ENCODE measurements around the gene MRPL20.
A peak's percentile ranks its signal among the peaks of the same experiment; 100 is the strongest.
"Not testable (repeated sequence)": the region's sequence is repeated elsewhere in the genome, so short reads cannot be mapped to it uniquely, and the experiment has no call there.

Gene MRPL20

DNA sequence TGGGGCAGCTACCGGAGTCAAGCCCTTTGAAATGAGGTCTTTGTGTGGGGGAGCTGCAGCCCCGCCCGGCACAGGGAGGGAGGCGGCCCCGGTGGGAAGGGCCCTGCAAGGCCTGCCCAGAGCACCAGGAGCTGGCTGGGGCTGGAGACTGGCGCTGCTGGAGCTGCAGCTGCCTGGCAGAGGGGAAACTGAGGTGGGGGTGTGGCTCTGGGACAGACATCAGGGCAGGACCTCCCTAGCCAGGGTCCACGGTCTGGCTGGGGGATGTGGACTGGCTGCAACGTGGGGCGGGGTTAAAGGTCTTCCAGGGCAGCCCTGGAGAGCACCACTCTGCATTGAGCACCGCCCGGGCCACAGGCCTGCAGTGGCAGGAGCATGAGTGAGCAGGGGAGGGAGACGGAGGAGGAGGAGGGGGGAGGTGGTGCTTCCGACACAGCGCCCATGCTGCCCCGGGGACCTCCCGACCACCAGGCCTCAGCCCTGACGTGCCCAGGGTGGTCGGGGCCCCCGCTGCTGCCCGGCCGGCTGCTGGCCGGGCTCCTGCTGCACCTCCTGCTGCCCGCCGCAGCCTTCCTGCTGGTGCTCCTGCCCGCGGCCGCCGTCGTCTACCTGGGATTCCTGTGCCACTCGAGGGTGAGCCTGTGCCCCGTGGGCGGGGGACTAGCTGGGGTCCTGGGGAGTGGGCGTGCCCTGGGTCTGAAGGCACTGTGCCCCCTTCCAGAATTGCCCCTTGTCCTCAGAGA, 18.8 kb upstream of the MRPL20 start:
- no peak for DNase-seq

DNA sequence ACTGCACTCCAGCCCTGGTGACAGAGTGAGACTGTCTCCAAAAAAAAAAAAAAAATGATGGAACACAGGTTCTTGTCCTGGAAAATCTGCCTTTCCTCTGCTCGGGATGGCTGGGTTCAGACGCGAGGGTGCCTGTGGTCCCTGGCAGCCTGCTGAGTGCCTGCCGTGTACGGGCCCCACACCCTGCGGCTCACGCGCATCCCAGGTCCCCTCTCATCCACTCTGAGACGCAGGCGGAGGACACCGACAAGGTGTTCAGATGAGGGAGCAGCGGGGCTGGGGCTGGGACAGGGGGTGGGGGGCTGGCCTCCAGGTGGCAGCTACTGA, 18.3 kb upstream of the MRPL20 start:
- DNase-seq, result no peak

DNA sequence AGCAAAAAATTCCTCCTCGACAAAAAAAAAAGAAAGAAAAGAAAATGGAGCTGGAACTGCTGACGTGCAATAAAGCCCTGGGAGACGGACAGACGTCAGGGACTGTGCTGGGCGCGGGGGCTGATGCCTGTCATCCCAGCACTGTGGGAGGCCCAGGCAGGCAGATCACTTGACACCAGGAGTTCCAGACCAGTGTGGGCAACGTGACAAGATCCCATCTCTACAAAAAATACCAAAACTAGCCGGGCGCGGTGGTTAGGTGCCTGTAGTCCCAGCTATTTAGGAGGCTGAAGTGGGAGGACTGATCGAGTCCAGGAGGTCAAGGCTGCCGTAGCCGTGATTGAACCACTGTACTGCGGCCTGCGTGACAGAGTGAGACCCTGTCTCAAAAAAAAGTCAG, 17.6 kb upstream of the MRPL20 start:
- DNase-seq, result no peak

DNA sequence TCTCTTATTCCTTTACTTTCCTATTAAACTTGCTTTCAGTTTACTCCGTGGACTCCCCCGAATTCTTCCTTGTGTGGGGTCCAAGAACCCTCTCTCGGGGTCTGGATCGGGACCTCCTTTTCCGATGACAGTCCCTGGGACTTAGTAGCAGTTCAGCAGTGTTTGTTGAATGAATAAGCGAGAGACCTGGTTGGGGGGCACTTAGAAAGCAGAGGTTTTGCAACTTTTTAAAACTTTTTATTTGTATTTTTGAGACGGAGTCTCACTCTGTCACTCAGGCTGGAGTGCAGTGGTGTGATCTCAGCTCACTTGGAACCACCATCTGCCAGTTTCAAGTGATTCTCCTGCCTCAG, 16.1 kb upstream of the MRPL20 start:
- DNase-seq, result no peak

DNA sequence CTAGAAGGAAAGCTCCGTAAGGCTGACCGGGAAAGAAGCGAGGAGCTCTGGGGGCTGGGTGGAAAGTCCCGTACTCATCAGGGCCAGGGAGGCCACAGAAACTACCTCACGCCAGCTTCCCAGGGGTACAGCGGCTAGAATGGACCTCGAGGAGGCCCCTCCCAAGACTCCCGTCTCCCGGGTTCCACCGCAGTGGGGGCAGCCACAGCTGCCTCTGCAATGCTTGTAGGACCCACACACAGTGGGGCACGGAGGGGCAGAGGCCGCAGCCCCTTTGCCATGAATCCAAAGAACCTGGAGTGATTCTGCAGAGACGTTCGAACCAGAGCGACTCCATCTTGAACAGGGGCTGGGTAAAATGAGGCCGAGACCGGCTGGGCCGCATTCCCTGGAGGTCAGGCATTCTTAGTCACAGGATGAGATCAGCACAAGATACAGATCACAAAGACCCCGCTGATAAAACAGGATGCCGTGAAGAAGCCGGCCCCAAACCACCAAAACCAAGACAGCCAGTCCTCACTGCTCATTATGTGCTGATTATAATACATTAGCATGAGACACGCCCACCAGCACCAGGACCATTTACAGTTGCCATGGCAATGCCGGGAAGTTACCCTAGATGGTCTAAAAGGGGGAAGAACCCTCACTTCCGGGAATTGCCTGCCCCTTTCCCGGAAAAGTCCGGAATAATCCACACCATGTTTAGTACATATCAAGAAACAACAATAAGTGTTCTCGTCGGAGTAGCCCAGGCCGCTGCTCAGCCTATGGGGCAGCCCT, 15.6 kb upstream of the MRPL20 start:
- no peak for DNase-seq

DNA sequence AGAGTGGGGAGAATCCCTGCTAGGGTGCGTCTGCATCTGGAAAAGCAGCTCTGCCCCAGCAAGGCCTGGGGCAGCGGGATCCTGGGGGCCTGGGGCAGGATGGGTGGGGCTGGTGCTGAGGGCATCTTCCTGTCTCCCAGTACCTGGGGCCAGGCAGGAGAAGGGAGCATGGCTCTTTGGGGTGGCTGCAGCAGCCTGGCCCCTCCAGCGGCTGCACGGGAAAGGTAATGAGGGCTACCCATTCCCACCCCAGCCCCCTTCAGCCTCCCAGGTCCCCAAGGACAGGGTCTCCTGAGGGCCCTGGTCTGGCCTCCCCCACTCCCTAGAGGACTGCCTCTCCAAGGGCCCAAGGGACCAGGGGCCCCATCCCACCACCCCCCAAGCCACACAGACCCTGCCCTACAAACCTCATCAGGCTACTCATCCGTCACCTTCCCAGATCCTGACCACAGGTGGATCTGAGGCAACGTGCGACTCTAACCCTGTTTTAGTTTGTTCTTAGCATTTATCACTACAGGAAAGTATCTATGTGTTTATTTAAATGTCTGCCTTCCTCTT, 14.9 kb upstream of the MRPL20 start:
- no peak for DNase-seq

DNA sequence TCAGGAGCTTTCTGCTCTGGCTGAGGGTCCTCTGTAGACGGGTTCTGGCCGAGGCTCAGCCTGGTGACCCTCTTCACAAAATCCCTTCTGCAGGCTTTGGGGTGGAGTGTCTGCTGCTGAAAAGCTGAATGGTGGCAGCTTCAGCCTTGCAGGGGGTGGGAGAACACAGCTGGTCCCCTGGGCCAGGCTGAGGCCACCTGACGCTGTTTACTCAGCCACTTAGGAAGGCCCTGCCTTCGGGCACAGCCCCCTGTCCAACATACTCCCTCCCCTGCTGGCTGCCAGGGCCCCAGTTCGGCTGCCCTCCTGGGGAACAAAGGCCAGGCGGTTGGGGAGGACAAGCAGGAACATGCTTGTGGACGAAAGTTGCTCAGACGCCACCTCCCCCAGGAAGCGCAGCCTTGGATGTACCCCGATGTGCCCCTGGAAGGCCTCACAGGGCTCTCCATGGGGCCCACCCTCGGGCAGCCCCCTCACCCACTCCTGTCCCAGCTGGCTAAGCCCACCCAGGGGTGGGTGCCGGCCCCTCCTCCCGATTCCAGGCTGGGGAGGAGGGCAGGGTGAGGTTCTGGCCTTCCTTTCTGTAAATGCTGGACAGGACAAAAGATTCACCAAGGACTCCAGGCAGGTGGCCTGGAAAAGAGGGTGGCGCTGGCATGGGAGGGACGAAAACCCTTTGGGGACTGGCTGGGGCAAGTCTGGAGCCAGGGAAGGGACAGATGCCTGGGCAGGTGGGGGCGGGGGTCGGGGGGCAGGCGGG, 14.2 kb upstream of the MRPL20 start, which contains the start of gene ANKRD65:
Gene ANKRD65, minus strand, starts transcription at position 130 of the 760 bp plus-strand sequence. CDS start 271 bp downstream, outside the sequence.
- no peak for DNase-seq

DNA sequence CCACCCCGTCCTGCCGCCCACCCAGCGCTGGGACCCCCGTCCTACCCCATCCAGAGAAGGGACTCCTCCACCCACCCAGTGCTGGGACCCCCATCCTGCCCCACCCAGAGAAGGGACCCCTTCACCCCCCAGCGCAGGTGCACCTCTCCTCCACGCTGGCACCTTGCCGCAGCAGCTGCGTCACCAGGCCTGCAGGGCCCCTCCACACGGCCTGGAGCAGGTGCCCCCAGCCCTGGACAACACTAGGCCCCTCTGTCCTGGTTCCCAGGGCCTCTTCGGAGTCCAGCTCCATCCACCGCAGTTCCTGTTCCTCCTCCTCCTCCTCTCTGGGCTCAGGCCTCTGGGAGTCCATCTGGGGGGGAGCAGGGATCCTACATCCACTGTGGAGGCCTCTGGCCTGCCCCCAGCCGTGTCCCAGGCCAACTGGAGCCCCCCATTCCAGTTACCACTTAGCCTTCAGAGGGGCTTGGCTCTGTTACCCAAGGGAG, 13.6 kb upstream of the MRPL20 start:
- no peak for DNase-seq

DNA sequence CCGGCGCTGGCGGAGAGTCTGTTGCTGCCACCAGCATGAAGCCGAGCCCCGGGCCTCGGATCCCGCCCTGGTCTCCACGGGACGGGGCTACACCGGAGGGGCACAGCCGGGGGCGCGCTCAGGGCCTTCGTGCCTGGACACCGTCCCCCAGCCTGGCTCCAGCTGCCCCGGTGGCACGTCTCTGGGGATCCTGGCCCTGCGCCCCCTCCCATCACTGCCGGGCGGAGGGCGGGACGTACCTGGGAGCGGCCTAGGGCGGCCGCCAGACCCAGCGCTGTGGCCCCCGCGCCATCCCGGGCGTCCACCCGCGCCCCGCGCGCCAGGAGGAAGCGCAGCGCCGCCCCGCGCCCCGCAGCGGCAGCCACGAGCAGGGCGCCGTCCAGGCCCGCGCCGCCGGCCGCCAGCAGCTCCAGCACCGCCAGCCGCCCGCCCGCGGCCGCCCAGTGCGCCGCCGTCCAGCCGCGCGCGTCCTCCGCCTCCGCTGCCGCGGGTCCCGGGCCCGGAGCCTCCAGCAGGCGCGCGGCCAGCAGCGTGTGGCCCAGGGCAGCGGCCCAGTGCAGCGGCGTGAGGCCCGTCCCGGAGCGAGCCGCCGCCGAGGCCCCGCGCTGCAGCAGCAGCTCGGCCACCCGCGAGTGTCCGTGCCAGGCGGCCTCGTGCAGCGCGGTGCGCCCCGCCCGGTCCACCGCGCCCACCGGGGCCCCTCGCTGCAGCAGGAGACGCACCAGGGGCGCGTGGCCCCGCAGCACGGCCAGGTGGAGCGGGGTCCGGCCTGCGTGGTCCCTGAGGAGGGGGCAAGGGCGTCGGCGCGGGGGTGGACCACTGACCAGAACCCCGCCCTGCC, 12.9 kb upstream of the MRPL20 start:
- DNase-seq, result no peak

DNA sequence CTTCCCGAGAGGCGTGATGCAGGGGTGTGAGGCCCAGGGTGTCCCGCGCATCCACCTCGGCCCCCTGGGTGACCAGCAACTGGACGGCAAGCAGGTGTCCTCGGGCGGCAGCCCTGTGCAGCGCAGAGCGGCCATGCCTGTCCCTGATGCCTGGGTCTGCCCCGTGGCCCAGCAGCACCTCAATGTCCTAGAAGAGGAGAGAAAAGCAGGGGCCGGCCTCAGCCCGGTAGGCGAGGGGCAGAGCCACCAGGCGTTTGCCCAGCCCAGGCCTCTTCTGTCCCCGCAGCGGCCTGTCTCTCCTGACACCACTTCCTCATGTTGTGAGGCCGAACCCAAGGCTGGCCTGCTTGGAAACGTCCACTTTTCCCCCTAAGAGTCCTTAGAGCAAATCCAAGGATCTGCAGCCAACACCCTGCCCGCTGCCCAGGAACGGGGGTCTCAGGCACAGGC, 12.3 kb upstream of the MRPL20 start:
- no peak for DNase-seq

DNA sequence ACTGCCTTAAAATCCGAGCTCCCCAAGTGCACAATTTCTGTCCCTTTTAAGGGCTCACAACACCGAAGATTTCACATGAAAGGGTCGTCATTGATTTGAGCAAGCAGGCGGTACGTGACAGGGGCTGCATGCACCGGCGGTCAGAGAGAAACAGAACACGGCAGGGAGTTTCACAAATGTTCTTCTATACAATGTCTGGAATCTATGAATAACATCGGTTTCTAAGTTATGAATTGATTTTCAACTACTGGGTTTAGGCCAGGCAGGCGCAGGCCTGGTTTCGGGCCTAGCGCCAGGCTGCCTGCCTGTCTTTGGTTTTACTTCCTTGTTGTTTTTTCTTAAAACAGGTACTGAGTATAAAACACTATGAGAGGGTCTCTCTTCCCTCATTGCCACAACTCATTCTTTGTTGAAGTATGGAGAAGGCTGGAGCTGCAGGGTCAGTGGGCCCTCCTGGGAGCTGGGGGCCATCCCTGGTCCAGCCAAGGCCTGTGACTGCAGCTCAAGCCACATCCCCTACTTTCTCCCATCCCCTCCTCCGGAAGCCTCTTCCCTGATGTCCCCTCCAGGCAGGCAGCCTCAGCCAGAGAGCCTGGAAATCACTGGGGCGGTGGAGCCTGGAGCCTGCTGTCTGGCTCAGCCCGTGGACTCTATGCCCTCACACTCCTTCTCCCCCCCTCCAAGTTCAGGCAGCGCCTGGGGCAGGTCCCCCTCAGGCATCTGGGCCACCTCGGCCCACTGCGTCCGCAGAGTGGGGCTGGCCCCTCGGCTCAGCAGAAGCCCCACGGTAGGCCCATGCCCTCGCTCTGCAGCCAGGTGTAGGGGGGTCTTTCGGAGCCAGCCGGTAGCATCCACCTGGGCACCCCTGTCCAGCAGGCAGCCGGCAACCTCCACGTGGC, 11.6 kb upstream of the MRPL20 start:
- DNase-seq, result no peak

DNA sequence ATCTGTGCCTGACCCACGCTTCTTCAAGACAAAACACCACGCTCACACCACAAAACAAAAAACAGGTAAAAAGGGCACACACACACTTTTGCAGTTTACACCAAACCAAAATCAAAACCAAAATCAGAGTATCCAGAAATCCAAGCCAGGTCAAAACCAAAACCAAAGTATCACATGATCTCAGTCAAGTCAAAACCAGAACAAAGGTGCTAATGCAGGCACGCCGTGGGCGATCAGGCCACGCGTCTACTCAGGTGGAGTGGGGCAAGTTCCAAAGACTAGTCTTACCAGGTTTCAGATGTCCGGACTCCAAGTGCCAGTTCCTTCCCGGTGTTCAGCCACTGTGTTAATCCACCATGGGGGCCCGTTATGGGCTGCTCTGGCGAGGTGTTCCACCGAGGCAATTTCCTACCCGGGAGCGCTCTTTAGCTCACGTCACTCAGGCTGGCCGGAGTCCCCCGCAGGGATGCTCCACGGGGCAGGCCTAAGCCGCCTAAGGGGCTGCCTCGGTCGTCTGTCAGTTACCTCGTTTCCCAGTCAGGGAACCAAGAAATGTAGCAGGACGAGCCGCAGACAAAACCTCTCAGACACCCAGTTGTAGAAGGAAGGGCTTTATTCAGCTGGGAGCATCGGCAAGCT, 10.9 kb upstream of the MRPL20 start:
- not testable (repeated sequence) for DNase-seq

DNA sequence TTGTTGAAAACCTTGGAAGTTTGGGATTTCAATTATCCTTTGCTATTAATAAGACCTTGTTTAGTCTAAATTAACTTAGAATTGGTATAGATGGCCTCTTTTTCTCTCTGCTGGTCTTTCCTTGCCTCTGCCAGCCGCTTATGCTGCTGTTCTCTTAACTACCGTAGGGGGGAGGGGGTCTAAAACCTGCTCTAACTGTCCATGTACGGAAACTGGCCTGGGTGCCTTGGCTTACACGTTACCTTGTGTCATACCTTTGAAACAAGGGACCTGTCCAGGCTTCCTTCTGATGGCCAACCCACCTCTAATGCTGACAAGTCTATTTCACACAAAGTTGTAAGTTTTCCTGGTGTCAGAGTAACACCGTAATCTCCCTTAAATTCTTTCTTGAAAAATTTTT, 10.3 kb upstream of the MRPL20 start:
- not testable (repeated sequence) for DNase-seq

DNA sequence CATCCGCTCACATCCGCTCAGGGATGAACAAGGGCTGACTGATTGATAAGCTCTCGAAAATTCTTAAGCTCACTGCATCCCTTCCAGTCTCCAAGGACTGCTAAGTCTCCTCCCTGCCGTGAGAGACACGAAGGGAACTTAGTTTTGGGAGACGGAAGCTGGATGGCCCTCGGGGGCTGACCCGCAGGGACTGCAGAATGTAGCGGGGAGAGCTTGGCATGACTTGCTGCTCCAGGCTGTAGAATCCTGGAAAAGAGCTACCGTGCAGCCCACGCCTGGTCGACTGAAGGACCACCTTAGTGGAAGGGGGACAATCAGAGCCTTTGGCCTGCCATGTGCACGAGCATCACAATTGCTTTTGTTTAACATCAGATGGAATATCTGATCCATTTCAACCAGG, 8.7 kb upstream of the MRPL20 start:
- no peak for DNase-seq

DNA sequence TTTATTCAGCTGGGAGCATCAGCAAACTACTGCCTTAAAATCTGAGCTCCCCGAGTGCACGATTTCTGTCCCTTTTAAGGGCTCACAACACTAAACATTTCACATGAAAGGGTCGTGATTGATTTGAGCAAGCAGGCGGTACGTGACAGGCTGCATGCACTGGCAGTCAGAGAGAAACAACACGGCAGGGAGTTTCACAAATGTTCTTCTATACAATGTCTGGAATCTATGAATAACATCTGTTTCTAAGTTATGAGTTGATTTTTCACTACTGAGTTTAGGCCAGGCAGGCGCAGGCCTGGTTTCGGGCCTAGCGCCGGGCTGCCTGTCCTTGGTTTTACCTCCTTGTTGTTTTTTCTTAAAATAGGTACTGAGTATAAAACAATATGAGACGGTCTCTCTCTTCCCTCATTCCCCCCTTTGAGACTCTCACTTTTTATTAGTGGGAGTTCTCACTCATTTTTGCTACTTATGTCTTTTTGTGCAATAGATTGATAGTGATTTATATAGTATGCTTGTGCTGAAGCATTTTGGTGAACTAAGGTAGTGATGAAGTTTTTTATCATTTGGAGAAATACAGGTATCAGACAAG, 5.3 kb upstream of the MRPL20 start:
- peak in 1 of 2 experiments; percentile 51 for DNase-seq

DNA sequence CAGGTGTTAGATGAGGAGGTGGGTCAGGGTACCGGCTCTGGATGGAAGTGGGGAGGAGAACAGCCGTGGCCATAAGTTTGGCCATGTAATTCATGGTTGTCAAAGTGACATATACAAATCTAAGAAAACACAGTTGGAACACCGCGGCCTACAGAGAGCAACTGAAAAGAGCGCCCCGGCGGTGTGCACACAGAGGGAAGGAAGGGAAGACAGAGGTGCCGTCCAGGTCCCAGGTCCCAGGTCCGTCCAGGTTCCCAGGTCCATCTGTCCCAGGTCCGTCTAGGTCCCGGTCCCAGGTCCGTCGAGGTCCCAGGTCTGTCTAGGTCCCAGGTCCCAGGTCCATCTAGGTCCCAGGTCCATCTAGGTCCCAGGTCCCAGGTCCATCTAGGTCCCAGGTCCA, 4.5 kb upstream of the MRPL20 start:
- no peak for DNase-seq

DNA sequence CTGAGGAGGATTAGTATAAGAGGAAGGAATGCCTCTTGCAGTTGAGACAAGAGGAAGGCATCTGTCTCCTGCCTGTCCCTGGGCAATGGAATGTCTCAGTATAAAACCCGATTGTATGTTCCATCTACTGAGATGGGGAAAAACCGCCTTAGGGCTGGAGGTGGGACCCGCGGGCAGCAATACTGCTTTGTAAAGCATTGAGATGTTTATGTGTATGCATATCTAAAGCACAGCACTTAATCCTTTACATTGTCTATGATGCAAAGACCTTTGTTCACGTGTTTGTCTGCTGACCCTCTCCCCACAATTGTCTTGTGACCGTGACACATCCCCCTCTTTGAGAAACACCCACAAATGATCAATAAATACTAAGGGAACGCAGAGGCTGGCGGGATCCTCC, 3.1 kb upstream of the MRPL20 start:
- DNase-seq, result not testable (repeated sequence)

DNA sequence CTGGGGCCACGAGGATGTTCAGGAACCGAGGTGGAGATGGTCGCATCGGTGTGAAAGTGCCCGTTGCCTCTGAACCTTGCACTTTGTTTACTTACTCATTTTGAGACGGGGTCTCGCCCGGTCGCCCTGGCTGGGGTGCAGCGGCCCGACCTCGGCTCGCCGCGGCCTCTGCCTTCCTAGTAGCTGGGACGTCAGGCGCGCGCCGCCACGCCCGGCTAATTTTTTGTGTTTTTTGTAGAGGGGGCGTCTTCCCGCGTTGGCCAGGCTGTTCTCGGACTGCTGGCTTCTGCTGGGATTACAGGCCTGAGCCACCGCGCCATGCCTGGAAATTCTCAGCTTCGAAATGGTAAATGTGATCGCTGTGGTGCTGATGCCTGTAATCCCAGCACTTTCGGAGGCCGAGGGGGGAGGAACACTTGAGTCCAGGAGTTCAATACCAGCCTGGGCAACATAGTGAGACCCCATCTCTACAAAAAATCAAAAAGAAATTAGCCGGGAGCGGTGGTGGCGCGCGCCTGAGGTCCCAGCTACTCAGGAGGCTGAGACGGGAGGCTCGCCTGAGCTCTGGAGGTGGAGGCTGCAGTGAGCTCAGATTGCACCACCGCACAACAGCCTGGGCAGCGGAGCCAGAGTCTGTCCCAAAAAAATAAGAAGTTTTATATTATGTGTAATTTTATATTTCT, 684 bp upstream of the MRPL20 start:
- DNase-seq, result peak; percentile 21 to 40

DNA sequence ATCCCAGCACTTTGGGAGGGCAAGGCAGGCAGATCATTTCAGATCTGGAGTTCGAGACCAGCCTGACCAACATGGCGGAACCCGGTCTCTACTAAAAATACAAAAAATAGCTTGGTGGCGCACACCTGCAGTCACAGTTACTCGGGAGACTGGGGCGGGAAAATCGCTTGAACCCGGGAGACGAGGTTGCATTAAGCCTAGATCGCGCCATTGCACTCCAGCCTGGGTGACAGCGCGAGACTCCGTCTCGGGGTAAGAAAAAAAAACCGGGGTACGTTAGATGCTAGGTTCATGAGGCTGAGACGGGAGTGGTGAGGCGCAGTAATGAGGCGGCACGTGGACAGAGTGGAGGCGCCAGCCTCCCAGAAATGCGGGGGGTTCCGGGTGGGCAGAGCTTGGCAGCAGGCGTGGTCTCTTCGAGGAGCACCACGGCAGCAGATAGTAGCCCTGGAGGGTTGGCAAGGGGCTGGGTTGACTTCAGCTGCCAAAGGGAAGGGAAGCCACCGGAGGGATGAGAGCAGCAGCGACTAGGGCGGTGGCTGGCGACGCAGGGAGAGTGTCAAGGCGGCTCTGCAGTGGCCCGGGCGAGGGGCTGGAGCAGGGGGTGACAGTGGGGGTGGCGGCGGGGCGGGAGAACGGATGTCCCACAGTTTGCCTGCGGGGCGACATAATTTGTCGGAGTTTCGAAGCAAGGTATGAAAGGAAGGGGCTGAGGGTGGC, 832 bp downstream of the MRPL20 start:
- no peak for DNase-seq

Measured in activated CD4-positive, alpha-beta T cell treated with anti-CD3 and anti-CD28 coated beads, Interleukin-2, amount 50 U/mL, for 48 hours (primary cell).